ENCODE data around the gene STIM2. TPM values are rescaled to one million over a fixed set of nuclear protein-coding genes. Genes with fewer than 3 reads are reported as not detected.

The STIM2 gene
- total and polyA plus RNA-seq, 10 donors: 26.8 to 66.6 (median 49.1) TPM

DNA sequence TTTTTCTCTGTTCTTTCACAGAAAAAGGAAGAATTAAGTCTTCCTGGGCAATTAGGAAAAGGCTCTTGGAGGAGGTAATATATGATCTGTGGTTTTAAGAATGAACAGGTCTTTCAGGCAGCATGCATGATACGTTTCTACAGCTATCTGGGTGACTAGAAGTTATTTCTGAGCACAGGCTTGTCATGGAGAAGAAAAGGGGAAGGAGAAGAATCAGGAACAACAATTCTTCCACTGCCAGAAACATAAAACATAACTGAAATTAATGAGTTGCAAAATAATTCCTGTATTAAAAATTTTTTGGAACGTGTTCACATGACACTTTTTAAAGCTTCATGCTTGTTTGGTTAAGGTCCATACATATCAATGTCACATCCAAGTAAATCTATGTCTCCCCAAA, 17.7 kb upstream of the STIM2 start:
- 25 to 42% (median 37%) methylated on average over 2 of the region's 2 CpGs for WGBS, 5 donors
- Histone ChIP-seq H3K4me3 (no peak overlapping the region), H3K27ac (no peak overlapping the region), H3K36me3 (no peaks in the 10 kb centered on the region), H3K27me3 (replicated peaks in 1 of 7) (no peaks in the 10 kb centered on the region), H3K4me1 (peaks cover 0 to 13% (median 7%) of the 10 kb centered on the region in 6 donors), H3K9me3 (peaks cover 0 to 3% (median 0%) of the 10 kb centered on the region in 8 donors)
- DNase-seq: no peak
- TF ChIP-seq POLR2AphosphoS5 (IDR thresholded peaks at IDR 0.05): no peak
- intact Hi-C loops (cut with DNase I; ENCODE audit: low total_unique reads): loop anchor here (5.0 kb wide), 1 partner anchor 261 kb away; the partner anchor contains the start of gene TBC1D19

GRCh38 chr4:26850528-26850927, 10.1 kb upstream of the STIM2 start:
- intact Hi-C loops (cut with DNase I; ENCODE audit: low total_unique reads): no loop called here
- no peak for DNase-seq
- H3K36me3 ChIP-seq: no peaks in the 10 kb centered on the region
- H3K27me3 ChIP-seq (replicated peaks in 1 of 7): no peaks in the 10 kb centered on the region
- WGBS, 5 donors: 73 to 89% (median 79%) methylated on average over 1 of the region's 1 CpG
- H3K4me3 ChIP-seq: no peak overlapping the region
- H3K9me3 ChIP-seq: peaks cover 0 to 2% (median 0%) of the 10 kb centered on the region in 8 donors
- no peak overlapping the region for H3K27ac ChIP-seq
- TF ChIP-seq, protein P1, sequence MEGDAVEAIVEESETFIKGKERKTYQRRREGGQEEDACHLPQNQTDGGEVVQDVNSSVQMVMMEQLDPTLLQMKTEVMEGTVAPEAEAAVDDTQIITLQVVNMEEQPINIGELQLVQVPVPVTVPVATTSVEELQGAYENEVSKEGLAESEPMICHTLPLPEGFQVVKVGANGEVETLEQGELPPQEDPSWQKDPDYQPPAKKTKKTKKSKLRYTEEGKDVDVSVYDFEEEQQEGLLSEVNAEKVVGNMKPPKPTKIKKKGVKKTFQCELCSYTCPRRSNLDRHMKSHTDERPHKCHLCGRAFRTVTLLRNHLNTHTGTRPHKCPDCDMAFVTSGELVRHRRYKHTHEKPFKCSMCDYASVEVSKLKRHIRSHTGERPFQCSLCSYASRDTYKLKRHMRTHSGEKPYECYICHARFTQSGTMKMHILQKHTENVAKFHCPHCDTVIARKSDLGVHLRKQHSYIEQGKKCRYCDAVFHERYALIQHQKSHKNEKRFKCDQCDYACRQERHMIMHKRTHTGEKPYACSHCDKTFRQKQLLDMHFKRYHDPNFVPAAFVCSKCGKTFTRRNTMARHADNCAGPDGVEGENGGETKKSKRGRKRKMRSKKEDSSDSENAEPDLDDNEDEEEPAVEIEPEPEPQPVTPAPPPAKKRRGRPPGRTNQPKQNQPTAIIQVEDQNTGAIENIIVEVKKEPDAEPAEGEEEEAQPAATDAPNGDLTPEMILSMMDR (IDR thresholded peaks at IDR 0.05 in 8 of 11, conservative IDR thresholded peaks at IDR 0.05 in 3 of 11): no peak
- TF ChIP-seq POLR2A (IDR thresholded peaks at IDR 0.05): no peak
- TF ChIP-seq POLR2AphosphoS5 (IDR thresholded peaks at IDR 0.05): no peak
- H3K4me1 ChIP-seq: no peaks in the 10 kb centered on the region

- Histone ChIP-seq H3K9me3 (no peaks in the 10 kb centered on the region), H3K36me3 (no peaks in the 10 kb centered on the region), H3K27ac (no peak overlapping the region), H3K4me3 (no peak overlapping the region), H3K27me3 (replicated peaks in 1 of 7) (no peaks in the 10 kb centered on the region), H3K4me1 (no peaks in the 10 kb centered on the region)
- TF ChIP-seq POLR2A (IDR thresholded peaks at IDR 0.05) (no peak), POLR2AphosphoS5 (IDR thresholded peaks at IDR 0.05) (no peak)
- TF ChIP-seq, protein P1 (IDR thresholded peaks at IDR 0.05 in 8 of 11, conservative IDR thresholded peaks at IDR 0.05 in 3 of 11): no peak
- intact Hi-C loops (cut with DNase I; ENCODE audit: low total_unique reads): no loop called here
- no peak for DNase-seq
- 92 to 100% (median 97%) methylated on average over 2 of the region's 2 CpGs for WGBS, 5 donors
These were observed 9.5 kb upstream of the STIM2 start for GRCh38 chr4:26851129-26851528.

- intact Hi-C loops (cut with DNase I; ENCODE audit: low total_unique reads): no loop called here
- Histone ChIP-seq H3K27me3 (replicated peaks in 1 of 7) (no peaks in the 10 kb centered on the region), H3K4me3 (no peak overlapping the region), H3K9me3 (no peaks in the 10 kb centered on the region), H3K4me1 (peaks cover 18 to 30% (median 27%) of the 10 kb centered on the region in 6 donors), H3K36me3 (no peaks in the 10 kb centered on the region), H3K27ac (no peak overlapping the region)
- WGBS, 5 donors: 70 to 74% (median 72%) methylated on average over 6 of the region's 6 CpGs
- DNase-seq: no peak
- no peak for TF ChIP-seq POLR2AphosphoS5 (IDR thresholded peaks at IDR 0.05)
- no peak for TF ChIP-seq POLR2A (IDR thresholded peaks at IDR 0.05)
- TF ChIP-seq, protein P1 (IDR thresholded peaks at IDR 0.05 in 8 of 11, conservative IDR thresholded peaks at IDR 0.05 in 3 of 11): no peak
These were observed 5.9 kb upstream of the STIM2 start for GRCh38 chr4:26854701-26855100.

DNA sequence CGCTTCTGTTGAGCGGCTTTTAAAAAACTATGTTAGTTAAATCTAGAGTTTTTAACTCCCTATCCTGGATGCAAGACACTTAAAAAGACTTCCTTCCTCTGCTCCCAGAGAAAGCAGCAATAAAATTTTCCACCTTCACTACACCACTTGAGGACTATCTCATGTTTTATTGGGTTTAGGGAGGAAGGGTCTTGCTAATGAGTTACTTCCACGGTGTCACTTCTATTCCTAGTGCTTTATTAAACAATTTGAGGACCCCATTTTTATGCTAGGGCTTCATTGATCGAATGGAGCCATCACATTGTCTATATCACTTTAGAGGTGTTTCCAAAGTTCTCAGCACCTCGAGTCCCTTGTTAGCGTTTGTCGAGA, 3.7 kb upstream of the STIM2 start:
- WGBS, 5 donors: 21 to 30% (median 25%) methylated on average over 7 of the region's 7 CpGs
- Histone ChIP-seq H3K27ac (peak overlapping the region; percentile 81 to 99 (median 98)), H3K4me3 (peak overlapping the region; percentile 58 to 92 (median 81)), H3K36me3 (no peaks in the 10 kb centered on the region), H3K27me3 (replicated peaks in 1 of 7) (no peaks in the 10 kb centered on the region), H3K9me3 (no peaks in the 10 kb centered on the region), H3K4me1 (peaks cover 19 to 38% (median 33%) of the 10 kb centered on the region in 6 donors)
- TF ChIP-seq POLR2AphosphoS5 (IDR thresholded peaks at IDR 0.05) (no peak), POLR2A (IDR thresholded peaks at IDR 0.05) (no peak)
- TF ChIP-seq, protein P1 (IDR thresholded peaks at IDR 0.05 in 8 of 11, conservative IDR thresholded peaks at IDR 0.05 in 3 of 11): no peak
- intact Hi-C loops (cut with DNase I; ENCODE audit: low total_unique reads): no loop called here
- no peak for DNase-seq

Data from spleen (tissue), 11 donors.